22Rv1 (cell line): ENCODE results near the gene DKKL1.

Experiments used
- CTCF ChIP-seq: fragments of 450-650 bp; IDR thresholded peaks from 2 replicates; pipeline ENCODE4 v1.5.1; 2017; ENCODE audit warnings: mild to moderate bottlenecking
- ZFX ChIP-seq: fragments of 450-650 bp; IDR thresholded peaks from 2 replicates; pipeline ENCODE4 v1.6.1; 2017; ENCODE audit warnings: antibody characterized with exemption, borderline replicate concordance

DNA sequence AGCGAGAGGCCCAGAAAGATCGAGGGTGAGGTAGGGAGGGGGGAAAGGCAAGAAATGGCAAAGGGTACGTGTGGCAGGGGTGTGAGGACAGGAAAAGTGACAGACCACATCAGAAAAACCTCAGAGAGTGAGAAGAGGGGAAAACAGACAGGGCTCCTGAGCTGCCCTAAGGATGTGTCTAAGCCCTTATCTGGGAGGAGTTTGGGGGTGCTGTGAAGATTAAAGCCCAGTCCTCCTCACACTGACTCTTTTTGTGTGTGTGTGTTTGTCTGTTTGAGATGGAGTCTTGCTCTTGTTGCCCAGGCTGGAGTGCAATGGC is 60.3 kb downstream of the DKKL1 start:
- no peak for TF ChIP-seq CTCF
- no peak for TF ChIP-seq ZFX
